Left kidney (tissue), 2 donors: Measurements from ENCODE around the gene ZNF407. TPM values are rescaled to one million over a fixed set of nuclear protein-coding genes. Genes with fewer than 3 reads are reported as not detected.

Source experiments
- DNase-seq: peaks from one replicate; pipeline ENCODE4 v3.0.0-alpha.2; 2013
- polyA plus RNA-seq: library from polyadenylated mRNA; unstranded; fragments of 120-200 nt; gene quantifications from one replicate; pipeline ENCODE4 v1.2.1, GENCODE V29; 2013; ENCODE audit not compliant: insufficient read length

ZNF407 gene
- polyA plus RNA-seq, 1 donor: 11.4 TPM

GRCh38 chr18:74582642-74583041, 15.0 kb upstream of the ZNF407 start:
- no peak for DNase-seq

GRCh38 chr18:74587441-74587840, 10.2 kb upstream of the ZNF407 start:
- no peak for DNase-seq

GRCh38 chr18:74589021-74589420, 8.6 kb upstream of the ZNF407 start:
- no peak for DNase-seq

- no peak for DNase-seq
Observed at GRCh38 chr18:74589811-74590210, 7.9 kb upstream of the ZNF407 start.

GRCh38 chr18:74590671-74591070, 7.0 kb upstream of the ZNF407 start:
- DNase-seq: no peak

GRCh38 chr18:74595431-74595830, 2.2 kb upstream of the ZNF407 start:
- DNase-seq: no peak

- peak; percentile 75 for DNase-seq
Observed at GRCh38 chr18:74597034-74597661, 522 bp upstream of the ZNF407 start.

- DNase-seq: peak; percentile 57
Observed at GRCh38 chr18:74598350-74599001, 806 bp downstream of the ZNF407 start.

GRCh38 chr18:74604361-74604760, 6.7 kb downstream of the ZNF407 start:
- DNase-seq: no peak

GRCh38 chr18:74604774-74605173, 7.1 kb downstream of the ZNF407 start:
- no peak for DNase-seq

- no peak for DNase-seq
Observed at GRCh38 chr18:74608681-74609080, 11.0 kb downstream of the ZNF407 start.

GRCh38 chr18:74609535-74609934, 11.9 kb downstream of the ZNF407 start:
- DNase-seq: no peak

GRCh38 chr18:74610051-74610615, 12.5 kb downstream of the ZNF407 start:
- DNase-seq: no peak

GRCh38 chr18:74610860-74611259, 13.2 kb downstream of the ZNF407 start:
- no peak for DNase-seq

- no peak for DNase-seq
Observed at GRCh38 chr18:74611765-74612164, 14.1 kb downstream of the ZNF407 start.

- no peak for DNase-seq
Observed at GRCh38 chr18:74613381-74613780, 15.7 kb downstream of the ZNF407 start.

- DNase-seq: no peak
Observed at GRCh38 chr18:74616494-74616893, 18.8 kb downstream of the ZNF407 start.

GRCh38 chr18:74617486-74617885, 19.8 kb downstream of the ZNF407 start:
- no peak for DNase-seq

- DNase-seq: no peak
Observed at GRCh38 chr18:74622072-74622471, 24.4 kb downstream of the ZNF407 start.

- no peak for DNase-seq
Observed at GRCh38 chr18:74623047-74623816, 25.6 kb downstream of the ZNF407 start.

- no peak for DNase-seq
Observed at GRCh38 chr18:74624466-74624865, 26.8 kb downstream of the ZNF407 start.

- DNase-seq: no peak
Observed at GRCh38 chr18:74625157-74625556, 27.5 kb downstream of the ZNF407 start.
